Rectal smooth muscle tissue (tissue), 1 donor: ENCODE measurements around the gene RAMP1.
"Not testable (repeated sequence)": the region's sequence is repeated elsewhere in the genome, so short reads cannot be mapped to it uniquely, and the experiment has no call there.

Experiments used
- H3K27ac ChIP-seq: one replicate; pipeline ENCODE4 v1.7.0; 2013; ENCODE audit warnings: low read depth, low read length, inconsistent platforms
- H3K27me3 ChIP-seq: one replicate; pipeline ENCODE4 v1.7.0; 2013; ENCODE audit warnings: low read length; ENCODE audit not compliant: control insufficient read depth, insufficient read depth
- H3K36me3 ChIP-seq: one replicate; pipeline ENCODE4 v1.7.0; 2013; ENCODE audit warnings: low read length; ENCODE audit not compliant: control insufficient read depth, insufficient read depth
- H3K4me1 ChIP-seq: one replicate; pipeline ENCODE4 v1.7.0; 2013; ENCODE audit warnings: low read length; ENCODE audit not compliant: control insufficient read depth, insufficient read depth
- H3K4me3 ChIP-seq: one replicate; pipeline ENCODE4 v1.7.0; 2013; ENCODE audit warnings: low read length
- H3K9ac ChIP-seq: one replicate; pipeline ENCODE4 v1.7.0; 2013; ENCODE audit warnings: low read length

Gene RAMP1

GRCh38 chr2:237848940-237849339 is 10.5 kb upstream of the RAMP1 start:
- not testable (repeated sequence) for H3K27me3 ChIP-seq, H3K36me3 ChIP-seq, H3K4me3 ChIP-seq, H3K27ac ChIP-seq, H3K9ac ChIP-seq, H3K4me1 ChIP-seq

- H3K27me3 ChIP-seq: no peaks in the 10 kb centered on the region
- H3K9ac ChIP-seq: no peak overlapping the region
- H3K27ac ChIP-seq: no peak overlapping the region
- no peaks in the 10 kb centered on the region for H3K36me3 ChIP-seq
- no peak overlapping the region for H3K4me3 ChIP-seq
- H3K4me1 ChIP-seq: peaks cover 5% of the 10 kb centered on the region
Observed at GRCh38 chr2:237854295-237854694, 5.1 kb upstream of the RAMP1 start.

- no peak overlapping the region for H3K4me3 ChIP-seq
- peaks cover 10% of the 10 kb centered on the region for H3K4me1 ChIP-seq
- H3K27me3 ChIP-seq: no peaks in the 10 kb centered on the region
- H3K9ac ChIP-seq: no peak overlapping the region
- H3K27ac ChIP-seq: no peak overlapping the region
- no peaks in the 10 kb centered on the region for H3K36me3 ChIP-seq
Observed at GRCh38 chr2:237857791-237858190, 1.6 kb upstream of the RAMP1 start.

DNA sequence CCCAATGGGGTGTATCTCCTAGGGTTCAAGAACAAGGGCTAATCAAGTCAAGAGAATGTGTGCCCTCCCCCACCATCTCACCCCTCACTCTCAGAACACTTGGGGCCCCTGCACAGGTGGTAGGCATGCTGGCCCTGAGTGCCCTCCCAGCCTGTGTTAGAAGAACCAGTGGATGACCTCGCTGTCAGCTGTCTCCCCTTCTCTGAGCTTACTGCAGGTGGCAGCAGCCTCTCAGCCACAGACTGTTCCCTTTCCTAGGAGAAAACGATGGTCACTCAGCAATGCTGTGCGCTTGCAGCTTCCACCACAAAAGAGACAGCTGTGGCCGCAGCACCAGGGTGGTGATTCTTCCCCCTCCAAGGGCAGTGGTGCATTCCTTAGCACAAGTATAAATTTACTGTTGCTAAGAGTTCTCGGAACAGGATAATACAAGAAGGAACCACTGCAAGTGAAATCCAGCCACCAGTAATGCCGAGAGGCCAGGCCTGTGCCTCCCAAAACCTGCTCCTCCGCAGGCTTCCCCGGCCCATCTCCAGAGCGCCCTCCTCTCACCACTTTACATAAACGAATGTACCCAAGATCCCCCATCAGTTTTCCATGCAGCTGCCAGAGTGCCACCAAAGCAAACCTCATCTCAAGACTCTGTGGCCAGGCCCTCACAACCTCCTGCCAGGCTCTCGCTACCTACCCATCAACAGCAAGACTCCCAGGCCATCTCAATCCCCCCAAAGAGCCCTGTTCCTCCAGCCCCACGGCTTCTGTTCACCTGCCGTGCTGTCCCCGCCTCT is 935 bp upstream of the RAMP1 start:
- Histone ChIP-seq H3K4me1 (peaks cover 17% of the 10 kb centered on the region), H3K4me3 (peak overlapping the region; percentile 46), H3K27ac (peak overlapping the region; percentile 94), H3K27me3 (no peaks in the 10 kb centered on the region), H3K36me3 (no peaks in the 10 kb centered on the region), H3K9ac (no peak overlapping the region)

DNA sequence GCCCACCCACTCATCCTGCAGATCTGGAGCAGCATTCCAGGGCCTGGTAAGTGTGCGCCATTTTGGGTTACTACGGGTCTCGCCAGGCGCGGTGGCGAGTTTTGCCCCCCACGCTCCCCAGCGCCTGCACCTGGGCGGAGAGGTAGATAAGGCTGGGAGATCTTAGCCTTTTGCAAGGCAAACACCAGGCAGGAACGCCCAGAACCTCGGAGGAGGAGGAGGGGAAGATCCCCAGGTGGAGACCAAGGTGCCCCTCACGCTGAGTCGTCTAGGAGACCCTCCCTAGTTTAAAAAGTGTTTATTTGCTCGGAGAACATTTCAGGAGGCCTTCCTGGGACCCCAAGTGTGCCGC is 365 bp upstream of the RAMP1 start:
- no peak overlapping the region for H3K9ac ChIP-seq
- H3K36me3 ChIP-seq: no peaks in the 10 kb centered on the region
- H3K27ac ChIP-seq: peak overlapping the region; percentile 94

DNA sequence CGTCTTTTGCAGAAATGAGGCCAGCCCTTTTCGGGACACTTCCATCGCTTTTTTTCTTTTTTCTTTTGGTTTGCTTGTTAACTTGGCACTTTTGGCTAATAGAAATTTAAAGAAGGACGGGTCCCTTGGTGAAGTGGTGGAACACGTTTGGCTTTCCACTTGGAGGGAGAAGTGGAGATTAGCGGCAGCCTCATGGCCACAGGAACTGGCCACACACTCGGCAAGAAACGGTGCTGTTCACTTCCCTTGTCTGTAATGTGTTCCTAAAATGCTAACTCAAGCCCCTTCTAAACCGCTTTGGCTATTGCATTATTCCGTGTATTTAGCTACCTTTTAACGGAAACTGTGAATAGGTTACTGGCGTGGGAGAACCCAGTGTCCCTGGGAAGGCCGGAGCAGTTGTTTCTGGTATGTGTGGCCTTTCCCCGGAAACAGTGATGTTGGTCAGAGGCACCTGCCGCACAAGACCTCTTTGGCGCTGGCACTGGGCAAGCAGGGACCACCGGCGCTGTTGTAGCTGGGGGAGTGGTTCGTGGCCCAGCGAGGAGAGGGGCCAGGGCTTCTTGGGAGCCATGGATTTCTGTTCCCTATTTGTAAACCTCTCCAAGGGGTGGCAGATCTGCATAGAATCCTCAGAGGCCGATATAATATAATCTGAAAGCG is 981 bp downstream of the RAMP1 start:
- peak overlapping the region; percentile 36 for H3K9ac ChIP-seq
- H3K27ac ChIP-seq: peak overlapping the region; percentile 94
- peaks cover 31% of the 10 kb centered on the region for H3K4me1 ChIP-seq
- H3K4me3 ChIP-seq: peak overlapping the region; percentile 70
- no peaks in the 10 kb centered on the region for H3K36me3 ChIP-seq
- H3K27me3 ChIP-seq: no peaks in the 10 kb centered on the region

More for the DNA sequence above, 365 bp upstream of the RAMP1 start:
- peak overlapping the region; percentile 46 for H3K4me3 ChIP-seq
- no peaks in the 10 kb centered on the region for H3K27me3 ChIP-seq
- peaks cover 20% of the 10 kb centered on the region for H3K4me1 ChIP-seq

GRCh38 chr2:237861875-237862527 is 2.6 kb downstream of the RAMP1 start:
- no peaks in the 10 kb centered on the region for H3K27me3 ChIP-seq
- H3K4me3 ChIP-seq: peak overlapping the region; percentile 20
- H3K36me3 ChIP-seq: no peaks in the 10 kb centered on the region
- H3K4me1 ChIP-seq: peaks cover 47% of the 10 kb centered on the region
- H3K27ac ChIP-seq: peak overlapping the region; percentile 94
- H3K9ac ChIP-seq: peak overlapping the region; percentile 4

- no peaks in the 10 kb centered on the region for H3K27me3 ChIP-seq
Observed at GRCh38 chr2:237862528-237862895, 3.1 kb downstream of the RAMP1 start.

DNA sequence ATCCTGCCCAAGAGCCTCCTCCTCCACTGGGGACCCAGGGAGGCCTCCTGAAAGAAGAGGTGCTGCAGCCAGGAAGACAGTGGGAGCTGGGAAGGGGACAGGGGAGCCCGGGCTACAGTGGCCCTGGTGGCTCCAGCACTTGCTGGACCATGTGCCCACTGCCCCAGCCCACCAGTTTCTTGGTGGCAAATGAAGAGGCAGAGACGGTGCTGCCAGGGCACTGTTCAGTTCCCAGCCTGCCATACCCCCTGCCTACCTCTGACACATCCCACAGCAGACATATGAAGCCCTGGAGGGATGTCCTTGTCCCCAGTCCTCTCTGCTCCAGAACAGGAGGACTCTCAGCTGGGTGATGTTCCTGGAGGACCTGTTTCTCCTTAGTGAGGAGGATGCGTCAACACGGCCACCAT is 3.7 kb downstream of the RAMP1 start:
- H3K9ac ChIP-seq: no peak overlapping the region
- H3K4me3 ChIP-seq: no peak overlapping the region
- H3K4me1 ChIP-seq: peaks cover 48% of the 10 kb centered on the region
- no peaks in the 10 kb centered on the region for H3K27me3 ChIP-seq
- no peaks in the 10 kb centered on the region for H3K36me3 ChIP-seq
- H3K27ac ChIP-seq: peak overlapping the region; percentile 94

More at GRCh38 chr2:237862528-237862895, 3.1 kb downstream of the RAMP1 start:
- H3K9ac ChIP-seq: no peak overlapping the region
- H3K27ac ChIP-seq: peak overlapping the region; percentile 94
- H3K4me1 ChIP-seq: peaks cover 48% of the 10 kb centered on the region
- H3K36me3 ChIP-seq: no peaks in the 10 kb centered on the region
- H3K4me3 ChIP-seq: no peak overlapping the region

GRCh38 chr2:237863689-237864443 is 4.4 kb downstream of the RAMP1 start:
- H3K36me3 ChIP-seq: no peaks in the 10 kb centered on the region
- H3K27ac ChIP-seq: peak overlapping the region; percentile 94
- no peak overlapping the region for H3K4me3 ChIP-seq
- H3K9ac ChIP-seq: no peak overlapping the region
- H3K27me3 ChIP-seq: no peaks in the 10 kb centered on the region
- H3K4me1 ChIP-seq: peaks cover 50% of the 10 kb centered on the region

GRCh38 chr2:237864444-237864931 is 5.1 kb downstream of the RAMP1 start:
- H3K4me3 ChIP-seq: peak overlapping the region; percentile 22
- no peak overlapping the region for H3K9ac ChIP-seq
- peaks cover 53% of the 10 kb centered on the region for H3K4me1 ChIP-seq
- H3K27ac ChIP-seq: peak overlapping the region; percentile 94
- H3K36me3 ChIP-seq: no peaks in the 10 kb centered on the region
- H3K27me3 ChIP-seq: no peaks in the 10 kb centered on the region
